K562 (cell line): ENCODE measurements around the gene NOPCHAP1. TPM values are rescaled to one million over a fixed set of nuclear protein-coding genes. Genes with fewer than 3 reads are reported as not detected.

Source experiments
- ATAC-seq: fragments of 200-7000 bp; cut with Tn5 transposase; 3 replicates; pipeline ENCODE4 v1.9.1; 2020; ENCODE audit warnings: moderate library complexity
- BruUV-seq: library from RNA; stranded (reverse); fragments of 400-500 nt; replicated peaks from 2 replicates; lab custom pipeline; 2021; lab: Mats Ljungman, UMichigan
- CTCF ChIA-PET: fragments of 300-600 bp; formaldehyde crosslinking; extraction: SDS; loops from one replicate; lab custom pipeline; 2021; ENCODE audit warnings: low intra/inter-chr PET ratio; lab: Yijun Ruan, JAX
- POLR2A ChIA-PET: fragments of 300-600, 350-650 bp; sonication (Branson Sonifier 250); formaldehyde crosslinking; extraction: SDS; loops from one replicate; lab custom pipeline; 2021; ENCODE audit warnings: antibody characterized with exemption, inconsistent platforms; lab: Yijun Ruan, JAX
- DNase-seq, 4 experiments: peaks; one replicate each; pipeline versions ENCODE4 v3.0.0 to v3.0.0-alpha.2; 2011 to 2018; ENCODE audit warnings: low spot score in 3 of 4, mixed read lengths in 3 of 4; ENCODE audit errors: extremely low read depth in 1 of 4
- FAIRE-seq: peaks from 2 replicates; lab custom pipeline; 2011; peaks lifted over from hg19 to GRCh38; lab: Jason Lieb, UNC
- H2AFZ ChIP-seq: 2 replicates; pipeline ENCODE4 v1.6.0; 2011; ENCODE audit warnings: low read depth, low read length, control low read depth, inconsistent platforms
- H3K27ac ChIP-seq: fragments of 200-600 bp; 3 replicates; pipeline ENCODE4 v1.8.0; 2011; ENCODE audit warnings: low read depth, mild to moderate bottlenecking, control low read depth, inconsistent platforms, low read length, moderate library complexity, mixed read lengths; ENCODE audit errors: extremely low read depth
- H3K27me3 ChIP-seq, 2 experiments: fragments of 300-600 bp in 1 of 2; 2 replicates in 1 of 2; 3 replicates in 1 of 2; pipeline versions ENCODE4 v1.6.0 to v1.8.0; 2011; ENCODE audit warnings: inconsistent platforms in 2 of 2, low read length in 2 of 2, mild to moderate bottlenecking in 1 of 2, mixed read lengths in 1 of 2, moderate library complexity in 1 of 2; ENCODE audit not compliant: control insufficient read depth in 2 of 2, insufficient read depth in 2 of 2
- H3K36me3 ChIP-seq: fragments of 300-600 bp; 3 replicates; pipeline ENCODE4 v1.8.0; 2011; ENCODE audit warnings: mild to moderate bottlenecking, low read length, inconsistent platforms; ENCODE audit not compliant: control insufficient read depth, insufficient read depth
- H3K4me1 ChIP-seq, 2 experiments: fragments of 200-600 bp in 1 of 2; replicated peaks in 1 of 2; 2 replicates in 1 of 2; 3 replicates in 1 of 2; pipeline versions ENCODE4 v1.5.1 to v1.8.0; 2011; ENCODE audit warnings: inconsistent platforms in 2 of 2, low read length in 2 of 2, mild to moderate bottlenecking in 1 of 2, mixed read lengths in 1 of 2, moderate library complexity in 1 of 2; ENCODE audit not compliant: control insufficient read depth in 2 of 2, insufficient read depth in 2 of 2
- H3K4me2 ChIP-seq: 2 replicates; pipeline ENCODE4 v1.6.1; 2011; ENCODE audit warnings: low read length, control low read depth, inconsistent platforms, mixed read lengths; ENCODE audit not compliant: insufficient read depth
- H3K4me3 ChIP-seq: fragments of 200-600 bp; sonication (generic), shearing (Covaris generic); 2 replicates; pipeline ENCODE4 v1.5.1; 2016; ENCODE audit warnings: control low read depth, inconsistent platforms
- H3K79me2 ChIP-seq: fragments of 200-600 bp; 3 replicates; pipeline ENCODE4 v1.8.0; 2011; ENCODE audit warnings: low read length, inconsistent platforms; ENCODE audit not compliant: control insufficient read depth, insufficient read depth
- H3K9ac ChIP-seq, 2 experiments: 2 replicates each; pipeline versions ENCODE4 v1.6.0 to v1.6.1; 2011; ENCODE audit warnings: low read depth in 2 of 2, low read length in 2 of 2, control low read depth in 1 of 2, inconsistent platforms in 1 of 2, mild to moderate bottlenecking in 1 of 2, mixed read lengths in 1 of 2; ENCODE audit not compliant: insufficient read depth in 1 of 2
- H3K9me1 ChIP-seq: one replicate; pipeline ENCODE4 v1.6.0; 2011; ENCODE audit warnings: inconsistent platforms, mild to moderate bottlenecking, low read length, moderate library complexity; ENCODE audit not compliant: control insufficient read depth, insufficient read depth
- H3K9me3 ChIP-seq: replicated peaks from 2 replicates; pipeline ENCODE4 v1.5.1; 2011; ENCODE audit warnings: low read depth, low read length, inconsistent platforms; ENCODE audit not compliant: control insufficient read depth, insufficient read depth
- H4K20me1 ChIP-seq: replicated peaks from 2 replicates; pipeline ENCODE4 v1.6.1; 2011; ENCODE audit warnings: low read length, inconsistent platforms, mixed read lengths; ENCODE audit not compliant: control insufficient read depth, insufficient read depth
- HNRNPL ChIP-seq: fragments of 200-400 bp; formaldehyde crosslinking; IDR thresholded peaks from 2 replicates; pipeline ENCODE4 v1.6.1; 2017; ENCODE audit warnings: low read depth, mild to moderate bottlenecking, low read length
- NEUROD1 ChIP-seq: fragments of 150-350 bp; IDR thresholded peaks from 2 replicates; pipeline ENCODE4 v1.6.1; 2014; ENCODE audit warnings: borderline replicate concordance, low read length, low read depth; ENCODE audit not compliant: partially characterized antibody
- NFYB ChIP-seq: IDR thresholded peaks from 2 replicates; pipeline ENCODE4 v1.6.1; 2011; ENCODE audit warnings: mild to moderate bottlenecking, moderate library complexity; ENCODE audit not compliant: insufficient read length; ENCODE audit errors: extremely low read depth
- ZBTB17 ChIP-seq: fragments of 450-650 bp; formaldehyde crosslinking; IDR thresholded peaks from 2 replicates; pipeline ENCODE4 v1.4.0; 2020; ENCODE audit warnings: mild to moderate bottlenecking
- ZNF24 ChIP-seq: fragments of 450-650 bp; IDR thresholded peaks from 2 replicates; pipeline ENCODE4 v1.6.1; 2016
- ZNF717 ChIP-seq: fragments of 250-450 bp; sonication (Bioruptor Pico); IDR thresholded peaks from 2 replicates; pipeline ENCODE4 v1.5.0; 2021
- WGBS: fragments of 100-300 bp; shearing (Covaris generic); methylation state at CpG from one replicate; pipeline ENCODE4 v1.1.6; 2016; ENCODE audit warnings: low coverage, mixed read lengths; ENCODE audit not compliant: insufficient coverage; ENCODE audit errors: missing lambda C conversion rate; 5-methylcytosine and 5-hydroxymethylcytosine counted together
- in situ Hi-C: fragments of 300-500 bp; cut with MboI; formaldehyde crosslinking; loops from 4 replicates; pipeline ENCODE4 v1.15.0; 2018; ENCODE audit warnings: inconsistent platforms, mixed read lengths
- intact Hi-C: fragments of 100-400 bp; cut with micrococcal nuclease; formaldehyde crosslinking; loops from 2 replicates; pipeline ENCODE4 v1.14.2; 2022
- polyA plus RNA-seq, 8 experiments: library from polyadenylated mRNA; depleted of rRNA in 4 of 8; stranded (reverse) in 5 of 8; unstranded in 3 of 8; fragments of >200 nt; fragmentation: Nextera tagmentation in 2 of 8; fragmentation: Illumina TruSeq in 1 of 8; extraction: Ambion mirVana in 2 of 8; extraction: Trizol in 1 of 8; gene quantifications; 2 replicates each; pipeline versions ENCODE4 v1.2.1 to v1.2.3, GENCODE V29; 2011 to 2014; ENCODE audit warnings: inconsistent platforms in 1 of 8, missing spikeins in 1 of 8
- total RNA-seq, 7 experiments: library from RNA; depleted of rRNA in 6 of 7; stranded (reverse); fragments of >200 nt in 6 of 7; fragmentation: Illumina TruSeq in 2 of 7; extraction: Trizol in 2 of 7; gene quantifications; 2 replicates each; pipeline versions ENCODE4 v1.2.1 to v1.2.3, GENCODE V29; 2011 to 2021; ENCODE audit warnings: low replicate concordance in 1 of 7
- TF ChIP-seq, protein P1 (sequence below): fragments of 250-450 bp; sonication (Bioruptor Pico); IDR thresholded peaks from 2 replicates; pipeline ENCODE4 v1.5.0; 2021
- TF ChIP-seq, protein P2 (sequence below), 2 experiments: fragments of 450-650 bp in 1 of 2; IDR thresholded peaks; 2 replicates each; pipeline ENCODE4 v1.6.1; 2011 to 2017; ENCODE audit warnings: low read depth in 2 of 2, antibody characterized with exemption in 1 of 2, borderline replicate concordance in 1 of 2, low read length in 1 of 2, mild to moderate bottlenecking in 1 of 2, mixed read lengths in 1 of 2; ENCODE audit not compliant: control insufficient read depth in 1 of 2
- TF ChIP-seq, protein P3 (sequence below), 2 experiments: fragments of 200-800 bp in 1 of 2; sonication (Bioruptor generic) in 1 of 2; sonication (generic) in 1 of 2; formaldehyde crosslinking in 1 of 2; IDR thresholded peaks in 1 of 2; conservative IDR thresholded peaks in 1 of 2; 2 replicates each; pipeline versions ENCODE4 v1.5.0 to v1.6.1; 2016 to 2020; ENCODE audit warnings: missing compliant biosample characterization in 1 of 2, missing genetic modification characterization in 1 of 2, missing genetic modification reagents in 1 of 2
- TF ChIP-seq, protein P4 (sequence below): sonication (generic); formaldehyde crosslinking; IDR thresholded peaks from 2 replicates; pipeline ENCODE4 v1.8.1; 2023; ENCODE audit warnings: mild to moderate bottlenecking, missing genetic modification reagents

NOPCHAP1 gene
- total and polyA plus RNA-seq, 9 of the 15 experiments (the other 6 are each of a cell fraction or from before 2014, with no cell fraction given), result 19.4 to 108 (median 33.4) TPM

DNA sequence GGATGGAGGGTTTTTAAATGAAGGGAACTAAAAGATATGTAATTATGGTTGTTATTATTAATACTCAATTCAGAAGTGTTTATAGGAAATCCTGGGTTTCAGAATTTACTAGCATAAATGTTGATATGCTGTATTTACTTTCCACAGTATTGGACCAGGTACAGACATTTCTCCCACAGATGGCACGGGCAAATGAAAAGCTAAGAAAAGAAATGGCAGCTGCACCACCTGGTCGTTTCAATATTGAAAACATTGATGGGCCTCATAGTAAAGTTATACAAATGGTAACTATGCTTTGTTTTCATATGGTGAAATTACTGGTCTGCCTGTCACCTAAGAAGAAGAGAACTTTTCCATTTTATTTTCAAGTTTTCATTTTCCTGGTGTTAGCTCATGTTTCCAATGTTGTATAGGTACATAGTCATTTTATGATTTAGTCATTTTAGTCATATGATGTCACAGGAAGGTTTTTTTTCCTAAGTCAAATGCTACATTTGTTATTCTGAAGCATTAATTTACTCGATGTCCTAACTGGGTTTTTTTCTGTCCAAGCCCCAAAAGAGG is 5.5 kb downstream of the NOPCHAP1 start:
- no peak overlapping the region for H3K4me3 ChIP-seq
- WGBS, result 71% methylated on average over 3 of the region's 3 CpGs
- TF ChIP-seq, protein P1, sequence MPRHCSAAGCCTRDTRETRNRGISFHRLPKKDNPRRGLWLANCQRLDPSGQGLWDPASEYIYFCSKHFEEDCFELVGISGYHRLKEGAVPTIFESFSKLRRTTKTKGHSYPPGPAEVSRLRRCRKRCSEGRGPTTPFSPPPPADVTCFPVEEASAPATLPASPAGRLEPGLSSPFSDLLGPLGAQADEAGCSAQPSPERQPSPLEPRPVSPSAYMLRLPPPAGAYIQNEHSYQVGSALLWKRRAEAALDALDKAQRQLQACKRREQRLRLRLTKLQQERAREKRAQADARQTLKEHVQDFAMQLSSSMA (CRISPR knock-in tag), result no peak
- no peak for TF ChIP-seq ZBTB17
- TF ChIP-seq, protein P2, sequence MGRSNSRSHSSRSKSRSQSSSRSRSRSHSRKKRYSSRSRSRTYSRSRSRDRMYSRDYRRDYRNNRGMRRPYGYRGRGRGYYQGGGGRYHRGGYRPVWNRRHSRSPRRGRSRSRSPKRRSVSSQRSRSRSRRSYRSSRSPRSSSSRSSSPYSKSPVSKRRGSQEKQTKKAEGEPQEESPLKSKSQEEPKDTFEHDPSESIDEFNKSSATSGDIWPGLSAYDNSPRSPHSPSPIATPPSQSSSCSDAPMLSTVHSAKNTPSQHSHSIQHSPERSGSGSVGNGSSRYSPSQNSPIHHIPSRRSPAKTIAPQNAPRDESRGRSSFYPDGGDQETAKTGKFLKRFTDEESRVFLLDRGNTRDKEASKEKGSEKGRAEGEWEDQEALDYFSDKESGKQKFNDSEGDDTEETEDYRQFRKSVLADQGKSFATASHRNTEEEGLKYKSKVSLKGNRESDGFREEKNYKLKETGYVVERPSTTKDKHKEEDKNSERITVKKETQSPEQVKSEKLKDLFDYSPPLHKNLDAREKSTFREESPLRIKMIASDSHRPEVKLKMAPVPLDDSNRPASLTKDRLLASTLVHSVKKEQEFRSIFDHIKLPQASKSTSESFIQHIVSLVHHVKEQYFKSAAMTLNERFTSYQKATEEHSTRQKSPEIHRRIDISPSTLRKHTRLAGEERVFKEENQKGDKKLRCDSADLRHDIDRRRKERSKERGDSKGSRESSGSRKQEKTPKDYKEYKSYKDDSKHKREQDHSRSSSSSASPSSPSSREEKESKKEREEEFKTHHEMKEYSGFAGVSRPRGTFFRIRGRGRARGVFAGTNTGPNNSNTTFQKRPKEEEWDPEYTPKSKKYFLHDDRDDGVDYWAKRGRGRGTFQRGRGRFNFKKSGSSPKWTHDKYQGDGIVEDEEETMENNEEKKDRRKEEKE (IDR thresholded peaks at IDR 0.05; ENCODE audit: borderline replicate concordance in 1 of 2, control insufficient read depth in 1 of 2, low read depth in 2 of 2, low read length in 1 of 2), result no peak
- no peak for TF ChIP-seq ZNF24
- no peak for TF ChIP-seq HNRNPL
- TF ChIP-seq, protein P3, sequence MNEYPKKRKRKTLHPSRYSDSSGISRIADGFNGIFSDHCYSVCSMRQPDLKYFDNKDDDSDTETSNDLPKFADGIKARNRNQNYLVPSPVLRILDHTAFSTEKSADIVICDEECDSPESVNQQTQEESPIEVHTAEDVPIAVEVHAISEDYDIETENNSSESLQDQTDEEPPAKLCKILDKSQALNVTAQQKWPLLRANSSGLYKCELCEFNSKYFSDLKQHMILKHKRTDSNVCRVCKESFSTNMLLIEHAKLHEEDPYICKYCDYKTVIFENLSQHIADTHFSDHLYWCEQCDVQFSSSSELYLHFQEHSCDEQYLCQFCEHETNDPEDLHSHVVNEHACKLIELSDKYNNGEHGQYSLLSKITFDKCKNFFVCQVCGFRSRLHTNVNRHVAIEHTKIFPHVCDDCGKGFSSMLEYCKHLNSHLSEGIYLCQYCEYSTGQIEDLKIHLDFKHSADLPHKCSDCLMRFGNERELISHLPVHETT (CRISPR knock-in tag; conservative IDR thresholded peaks at IDR 0.05 in 1 of 2, IDR thresholded peaks at IDR 0.05 in 1 of 2), result no peak
- no peak for TF ChIP-seq ZNF717 (CRISPR knock-in tag)
- TF ChIP-seq, protein P4, sequence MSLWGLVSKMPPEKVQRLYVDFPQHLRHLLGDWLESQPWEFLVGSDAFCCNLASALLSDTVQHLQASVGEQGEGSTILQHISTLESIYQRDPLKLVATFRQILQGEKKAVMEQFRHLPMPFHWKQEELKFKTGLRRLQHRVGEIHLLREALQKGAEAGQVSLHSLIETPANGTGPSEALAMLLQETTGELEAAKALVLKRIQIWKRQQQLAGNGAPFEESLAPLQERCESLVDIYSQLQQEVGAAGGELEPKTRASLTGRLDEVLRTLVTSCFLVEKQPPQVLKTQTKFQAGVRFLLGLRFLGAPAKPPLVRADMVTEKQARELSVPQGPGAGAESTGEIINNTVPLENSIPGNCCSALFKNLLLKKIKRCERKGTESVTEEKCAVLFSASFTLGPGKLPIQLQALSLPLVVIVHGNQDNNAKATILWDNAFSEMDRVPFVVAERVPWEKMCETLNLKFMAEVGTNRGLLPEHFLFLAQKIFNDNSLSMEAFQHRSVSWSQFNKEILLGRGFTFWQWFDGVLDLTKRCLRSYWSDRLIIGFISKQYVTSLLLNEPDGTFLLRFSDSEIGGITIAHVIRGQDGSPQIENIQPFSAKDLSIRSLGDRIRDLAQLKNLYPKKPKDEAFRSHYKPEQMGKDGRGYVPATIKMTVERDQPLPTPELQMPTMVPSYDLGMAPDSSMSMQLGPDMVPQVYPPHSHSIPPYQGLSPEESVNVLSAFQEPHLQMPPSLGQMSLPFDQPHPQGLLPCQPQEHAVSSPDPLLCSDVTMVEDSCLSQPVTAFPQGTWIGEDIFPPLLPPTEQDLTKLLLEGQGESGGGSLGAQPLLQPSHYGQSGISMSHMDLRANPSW (CRISPR knock-in tag), result no peak
- no peak for TF ChIP-seq NEUROD1
- no peak for TF ChIP-seq NFYB
- peaks cover 84% of the 10 kb centered on the region for H3K36me3 ChIP-seq
- ATAC-seq, result no peak
- H2AFZ ChIP-seq, result no peak overlapping the region
- no peaks in the 10 kb centered on the region for H4K20me1 ChIP-seq
- no peaks in the 10 kb centered on the region for H3K27me3 ChIP-seq
- no peak for FAIRE-seq
- no peak overlapping the region for H3K9ac ChIP-seq
- DNase-seq, result no peak
- H3K9me3 ChIP-seq, result no peaks in the 10 kb centered on the region
- in situ Hi-C loops, result no loop called here
- intact Hi-C loops, result no loop called here
- H3K9me1 ChIP-seq, result no peaks in the 10 kb centered on the region
- peaks cover 0 to 10% of the 10 kb centered on the region in 2 experiments; a peak in 1 of 5 replicates for H3K4me1 ChIP-seq
- BruUV-seq, result no TSS peak
- H3K79me2 ChIP-seq, result peaks cover 39% of the 10 kb centered on the region
- no peak overlapping the region for H3K27ac ChIP-seq
- ChIA-PET CTCF (no interaction called here), POLR2A (interaction anchor here (0.8 to 1.1 kb wide), 2 partner anchors 90 to 610 kb away, joined by 3 read pairs; no protein-coding TSS in a partner anchor)
- H3K4me2 ChIP-seq, result no peak overlapping the region
